GM23248 (cell line): ENCODE data around the gene ADGRG1. TPM values are rescaled to one million over a fixed set of nuclear protein-coding genes. Genes with fewer than 3 reads are reported as not detected.

Experiments used
- DNase-seq: peaks from one replicate; pipeline ENCODE4 v3.0.0-alpha.2; 2015
- H2AFZ ChIP-seq: fragments of 200-600 bp; sonication (generic); 2 replicates; pipeline ENCODE4 v1.6.1; 2016; ENCODE audit warnings: antibody characterized with exemption
- H3F3A ChIP-seq: fragments of 200-600 bp; sonication (generic); 2 replicates; pipeline ENCODE4 v1.6.1; 2016; ENCODE audit warnings: mild to moderate bottlenecking, antibody characterized with exemption, mixed run types; ENCODE audit not compliant: insufficient read depth
- H3K27ac ChIP-seq: fragments of 200-600 bp; sonication (generic); 2 replicates; pipeline ENCODE4 v1.5.1; 2016; ENCODE audit warnings: mild to moderate bottlenecking
- H3K27me3 ChIP-seq: fragments of 200-600 bp; sonication (generic); replicated peaks from 2 replicates; pipeline ENCODE4 v1.6.1; 2016; ENCODE audit warnings: mild to moderate bottlenecking; ENCODE audit not compliant: insufficient read depth
- H3K36me3 ChIP-seq: fragments of 200-600 bp; sonication (generic); 2 replicates; pipeline ENCODE4 v1.6.1; 2016; ENCODE audit warnings: low read depth, mild to moderate bottlenecking
- H3K4me1 ChIP-seq: fragments of 200-600 bp; sonication (generic); 2 replicates; pipeline ENCODE4 v1.6.1; 2016; ENCODE audit warnings: mild to moderate bottlenecking; ENCODE audit not compliant: insufficient read depth
- H3K4me2 ChIP-seq: fragments of 200-600 bp; sonication (generic); one replicate; pipeline ENCODE4 v1.6.1; 2016; ENCODE audit warnings: mild to moderate bottlenecking; ENCODE audit not compliant: unreplicated experiment
- H3K4me3 ChIP-seq: fragments of 200-600 bp; sonication (generic); 2 replicates; pipeline ENCODE4 v1.5.1; 2016; ENCODE audit warnings: mild to moderate bottlenecking
- H3K79me2 ChIP-seq: fragments of 200-600 bp; sonication (generic); 2 replicates; pipeline ENCODE4 v1.6.1; 2016; ENCODE audit warnings: mild to moderate bottlenecking; ENCODE audit not compliant: insufficient read depth
- H3K9ac ChIP-seq: fragments of 200-600 bp; sonication (generic); 2 replicates; pipeline ENCODE4 v1.6.1; 2016; ENCODE audit warnings: mild to moderate bottlenecking
- H3K9me2 ChIP-seq: fragments of 200-600 bp; sonication (generic); 2 replicates; pipeline ENCODE4 v1.6.1; 2016; ENCODE audit warnings: mixed run types, mild to moderate bottlenecking, moderate library complexity; ENCODE audit not compliant: insufficient read depth
- H3K9me3 ChIP-seq: fragments of 200-600 bp; sonication (generic); one replicate; pipeline ENCODE4 v1.6.1; 2017; ENCODE audit warnings: low read depth
- H4K20me1 ChIP-seq: fragments of 200-600 bp; sonication (generic); 2 replicates; pipeline ENCODE4 v1.6.0; 2016; ENCODE audit not compliant: insufficient read depth
- EZH2 ChIP-seq: fragments of 200-600 bp; sonication (generic); IDR thresholded peaks from 2 replicates; pipeline ENCODE4 v1.6.1; 2018; ENCODE audit warnings: antibody characterized with exemption, mild to moderate bottlenecking; ENCODE audit not compliant: insufficient read depth, poor library complexity, severe bottlenecking
- EZH2phosphoT487 ChIP-seq: fragments of 200-600 bp; sonication (generic); IDR thresholded peaks from 2 replicates; pipeline ENCODE4 v1.6.1; 2018; ENCODE audit warnings: antibody characterized with exemption, moderate library complexity, mild to moderate bottlenecking, low read depth; ENCODE audit not compliant: insufficient read depth
- WGBS, 2 experiments: methylation state at CpG; one replicate each; pipeline ENCODE4 v1.1.6; 2015 to 2017; ENCODE audit warnings: low lambda C conversion rate in 2 of 2, low coverage in 1 of 2; ENCODE audit errors: missing lambda C conversion rate in 2 of 2; 5-methylcytosine and 5-hydroxymethylcytosine counted together
- in situ Hi-C: fragments of 300-500 bp; cut with MboI; formaldehyde crosslinking; loops from 2 replicates; pipeline ENCODE4 v1.15.0; 2020
- polyA plus RNA-seq: library from polyadenylated mRNA; unstranded; fragments of >200 nt; fragmentation: Nextera tagmentation; extraction: Ambion mirVana; gene quantifications from 2 replicates; pipeline ENCODE4 v1.2.1, GENCODE V29; 2016
- total RNA-seq: library from RNA; depleted of rRNA; stranded (reverse); fragments of >200 nt; shearing (Covaris generic); gene quantifications from 2 replicates; pipeline ENCODE4 v1.2.3, GENCODE V29; 2014

Gene ADGRG1
- total and polyA plus RNA-seq, 2 experiments from 2014 or later: 0.54 to 0.58 TPM

GRCh38 chr16:57681950-57682728, 53.7 kb downstream of the ADGRG1 start:
- Histone ChIP-seq H3K4me3 (no peak overlapping the region), H3K9ac (no peak overlapping the region), H3F3A (no peaks in the 10 kb centered on the region), H3K9me2 (no peaks in the 10 kb centered on the region), H3K9me3 (no peaks in the 10 kb centered on the region), H3K27me3 (peaks cover 6% of the 10 kb centered on the region), H3K27ac (no peak overlapping the region), H3K4me1 (no peaks in the 10 kb centered on the region), H3K36me3 (no peaks in the 10 kb centered on the region), H3K79me2 (no peaks in the 10 kb centered on the region), H4K20me1 (no peaks in the 10 kb centered on the region), H2AFZ (no peak overlapping the region), H3K4me2 (no peak overlapping the region)
- in situ Hi-C loops: no loop called here
- DNase-seq: no peak
- TF ChIP-seq EZH2phosphoT487 (no peak), EZH2 (no peak)
- 74 to 76% methylated on average over 13 of the region's 13 CpGs for WGBS, 2 experiments

GRCh38 chr16:57682809-57683635, 54.6 kb downstream of the ADGRG1 start:
- no peak overlapping the region for H2AFZ ChIP-seq
- WGBS, 2 experiments: 68 to 70% methylated on average over 11 of the region's 11 CpGs
- no peak overlapping the region for H3K9ac ChIP-seq
- in situ Hi-C loops: no loop called here
- no peaks in the 10 kb centered on the region for H4K20me1 ChIP-seq
- no peaks in the 10 kb centered on the region for H3K9me2 ChIP-seq
- H3K27me3 ChIP-seq: peaks cover 6% of the 10 kb centered on the region
- H3K4me1 ChIP-seq: no peaks in the 10 kb centered on the region
- no peak overlapping the region for H3K4me3 ChIP-seq
- H3K4me2 ChIP-seq: no peak overlapping the region
- no peak overlapping the region for H3K27ac ChIP-seq
- no peaks in the 10 kb centered on the region for H3K36me3 ChIP-seq
- no peaks in the 10 kb centered on the region for H3K79me2 ChIP-seq
- no peak for TF ChIP-seq EZH2
- TF ChIP-seq EZH2phosphoT487: no peak
- no peaks in the 10 kb centered on the region for H3K9me3 ChIP-seq
- no peaks in the 10 kb centered on the region for H3F3A ChIP-seq
- DNase-seq: no peak

GRCh38 chr16:57683636-57684545, 55.5 kb downstream of the ADGRG1 start:
- H3K4me1 ChIP-seq: no peaks in the 10 kb centered on the region
- H3K4me2 ChIP-seq: no peak overlapping the region
- no peak for DNase-seq
- no peaks in the 10 kb centered on the region for H3K36me3 ChIP-seq
- no peak overlapping the region for H3K27ac ChIP-seq
- 63 to 70% methylated on average over 18 of the region's 18 CpGs for WGBS, 2 experiments
- no peak overlapping the region for H3K4me3 ChIP-seq
- no peaks in the 10 kb centered on the region for H4K20me1 ChIP-seq
- no peaks in the 10 kb centered on the region for H3F3A ChIP-seq
- TF ChIP-seq EZH2phosphoT487: no peak
- no peak for TF ChIP-seq EZH2
- no peak overlapping the region for H2AFZ ChIP-seq
- in situ Hi-C loops: no loop called here
- no peaks in the 10 kb centered on the region for H3K9me3 ChIP-seq
- no peaks in the 10 kb centered on the region for H3K9me2 ChIP-seq
- no peak overlapping the region for H3K9ac ChIP-seq
- no peaks in the 10 kb centered on the region for H3K79me2 ChIP-seq
- peaks cover 6% of the 10 kb centered on the region for H3K27me3 ChIP-seq
